Right cardiac atrium (tissue), 5 donors: Measurements from ENCODE around the gene S100A3. TPM values are rescaled to one million over a fixed set of nuclear protein-coding genes. Genes with fewer than 3 reads are reported as not detected.

Source experiments
- ATAC-seq, 2 donors: fragments of 200-7000 bp; cut with Tn5 transposase; one replicate each; pipeline versions ENCODE4 v1.8.0 to v1.9.1; 2020; ENCODE audit warnings: moderate library complexity in 2 of 2, mild to moderate bottlenecking in 1 of 2
- DNase-seq, 3 donors: peaks; one replicate each; pipeline ENCODE4 v3.0.0-alpha.2; 2020
- H3K27ac ChIP-seq: one replicate; pipeline ENCODE4 v1.5.1; 2013; ENCODE audit warnings: mild to moderate bottlenecking, low read length, control low read depth, moderate library complexity
- H3K27me3 ChIP-seq: one replicate; pipeline ENCODE4 v1.6.1; 2013; ENCODE audit not compliant: control insufficient read depth, insufficient read depth
- H3K4me1 ChIP-seq: one replicate; pipeline ENCODE4 v1.6.1; 2013; ENCODE audit warnings: low read length; ENCODE audit not compliant: control insufficient read depth, insufficient read depth
- H3K4me3 ChIP-seq: one replicate; pipeline ENCODE4 v1.5.1; 2013; ENCODE audit warnings: low read length, control low read depth
- H3K9me3 ChIP-seq: one replicate; pipeline ENCODE4 v1.6.1; 2013; ENCODE audit warnings: low read length; ENCODE audit not compliant: control insufficient read depth
- WGBS: extraction: QIAGEN DNeasy Blood & Tissue Kit; methylation state at CpG from one replicate; pipeline ENCODE4 v1.1.7; 2013; 5-methylcytosine and 5-hydroxymethylcytosine counted together
- intact Hi-C, 4 donors: fragments of 100-400 bp; cut with DNase I; formaldehyde crosslinking; loops; one replicate each; pipeline versions ENCODE4 v1.11.0 to v1.14.0; 2022 to 2023
- polyA plus RNA-seq: library from polyadenylated mRNA; stranded (reverse); fragments of 200-250 nt; gene quantifications from one replicate; pipeline ENCODE4 v1.2.3, GENCODE V29; 2013
- total RNA-seq, 4 donors: library from RNA; stranded (reverse); fragmentation: NEBNext Ultra II Directional; extraction: Animal tissue kit (Norgen Biotek cat#: 25700); gene quantifications; one replicate each; pipeline ENCODE4 v1.2.1, GENCODE V29; 2021
- donor health status: healthy with polysubstance abuse.
- donor health status: DM: no; HTN: yes; CAD: no.
- donor health status: DM: no; HTN: no; CAD: no.
- donor health status: DM: no; HTN: yes; CAD: no; lungs with severe emphysema.
- donor health status: DM: yes; HTN: yes; CAD: no.

S100A3 gene
- total and polyA plus RNA-seq, 5 donors = 0.54 to 2.0 (median 1.3) TPM

GRCh38 chr1:153507926-153508583 is 41.0 kb downstream of the S100A3 start:
- DNase-seq = no peak
- ATAC-seq = no peak
- intact Hi-C loops = no loop called here

GRCh38 chr1:153506831-153507413 is 42.1 kb downstream of the S100A3 start:
- H3K4me1 ChIP-seq = peaks cover 3% of the 10 kb centered on the region
- no peaks in the 10 kb centered on the region for H3K9me3 ChIP-seq
- peak overlapping the region; percentile 93 for H3K27ac ChIP-seq
- WGBS = 38% methylated on average over 7 of the region's 7 CpGs
- no peaks in the 10 kb centered on the region for H3K27me3 ChIP-seq
- intact Hi-C loops = no loop called here
- DNase-seq = peak; percentile 91 to 94 (median 93)
- H3K4me3 ChIP-seq = no peak overlapping the region
- ATAC-seq = peak; percentile 89 to 92

More at GRCh38 chr1:153507926-153508583, 41.0 kb downstream of the S100A3 start:
- Histone ChIP-seq H3K27me3 (no peaks in the 10 kb centered on the region), H3K27ac (no peak overlapping the region), H3K4me1 (peaks cover 3% of the 10 kb centered on the region), H3K9me3 (no peaks in the 10 kb centered on the region), H3K4me3 (no peak overlapping the region)
- WGBS = 87% methylated on average over 11 of the region's 11 CpGs

GRCh38 chr1:153506386-153506785 is 42.7 kb downstream of the S100A3 start:
- no peaks in the 10 kb centered on the region for H3K9me3 ChIP-seq
- no peak overlapping the region for H3K4me3 ChIP-seq
- 70% methylated on average over 5 of the region's 5 CpGs for WGBS
- intact Hi-C loops = no loop called here
- ATAC-seq = peak; percentile 9 to 13
- no peaks in the 10 kb centered on the region for H3K27me3 ChIP-seq
- peak overlapping the region; percentile 93 for H3K27ac ChIP-seq
- peaks cover 3% of the 10 kb centered on the region for H3K4me1 ChIP-seq
- DNase-seq = peak in 2 of 3 donors; percentile 39 to 74

GRCh38 chr1:153505576-153505975 is 43.5 kb downstream of the S100A3 start:
- Histone ChIP-seq H3K27me3 (no peaks in the 10 kb centered on the region), H3K4me1 (peaks cover 3% of the 10 kb centered on the region), H3K9me3 (no peaks in the 10 kb centered on the region), H3K27ac (no peak overlapping the region), H3K4me3 (no peak overlapping the region)
- DNase-seq = no peak
- ATAC-seq = no peak
- intact Hi-C loops = no loop called here
- 85% methylated on average over 1 of the region's 1 CpG for WGBS

- Histone ChIP-seq H3K4me3 (no peak overlapping the region), H3K4me1 (peaks cover 3% of the 10 kb centered on the region), H3K27ac (no peak overlapping the region), H3K27me3 (no peaks in the 10 kb centered on the region), H3K9me3 (no peaks in the 10 kb centered on the region)
- ATAC-seq (no peak), DNase-seq (no peak)
- intact Hi-C loops = no loop called here
- 80% methylated on average over 3 of the region's 3 CpGs for WGBS
Observed at GRCh38 chr1:153503766-153504165, 45.3 kb downstream of the S100A3 start.

- H3K9me3 ChIP-seq = no peaks in the 10 kb centered on the region
- ATAC-seq (no peak), DNase-seq (no peak)
- 12% methylated on average over 2 of the region's 2 CpGs for WGBS
- no peaks in the 10 kb centered on the region for H3K4me1 ChIP-seq
- H3K4me3 ChIP-seq = no peak overlapping the region
- no peaks in the 10 kb centered on the region for H3K27me3 ChIP-seq
- H3K27ac ChIP-seq = no peak overlapping the region
- intact Hi-C loops = loop anchor here in 1 of 4 donors (5.0 kb wide), 1 partner anchor 146 kb away; no protein-coding TSS in a partner anchor
Observed at GRCh38 chr1:153498746-153499145, 50.3 kb downstream of the S100A3 start.

Other genes starting within 250 kb of the S100A3 start
- gene PGLYRP3, start 236.3 kb downstream of the S100A3 start, total RNA-seq = not detected
- gene PGLYRP3, start 236.3 kb downstream of the S100A3 start, polyA plus RNA-seq = not detected
- gene PGLYRP4, start 200.4 kb downstream of the S100A3 start, total RNA-seq = not detected
- not detected for gene PGLYRP4, start 200.4 kb downstream of the S100A3 start, polyA plus RNA-seq
- 100 to 1,000 TPM in 3 of 4 donors, 10 to 100 TPM in 1; 48.6 to 167 (median 142) TPM for gene S100A9, start 191.4 kb downstream of the S100A3 start, total RNA-seq
- gene S100A9, start 191.4 kb downstream of the S100A3 start, polyA plus RNA-seq = 69.9 TPM
- 1 to 10 TPM in 3 of 4 donors, under 1 TPM in 1; 0.68 to 2.6 (median 2.0) TPM for gene S100A12, start 173.6 kb downstream of the S100A3 start, total RNA-seq
- gene S100A12, start 173.6 kb downstream of the S100A3 start, polyA plus RNA-seq = 1.9 TPM
- gene S100A8, start 158.2 kb downstream of the S100A3 start, total RNA-seq = 10 to 100 TPM; 27.5 to 98.1 (median 66.9) TPM
- gene S100A8, start 158.2 kb downstream of the S100A3 start, polyA plus RNA-seq = 42.3 TPM
- gene S100A7A, start 132.7 kb downstream of the S100A3 start, total RNA-seq = not detected
- gene S100A7A, start 132.7 kb downstream of the S100A3 start, polyA plus RNA-seq = not detected
- not detected for gene S100A7, start 88.6 kb downstream of the S100A3 start, total RNA-seq
- not detected for gene S100A7, start 88.6 kb downstream of the S100A3 start, polyA plus RNA-seq
- gene S100A6, start 13.3 kb downstream of the S100A3 start, total RNA-seq = 100 to 1,000 TPM; 334 to 461 (median 411) TPM
- 819 TPM for gene S100A6, start 13.3 kb downstream of the S100A3 start, polyA plus RNA-seq
- not detected for gene S100A5, start 8.3 kb downstream of the S100A3 start, total RNA-seq
- gene S100A5, start 8.3 kb downstream of the S100A3 start, polyA plus RNA-seq = not detected
- gene S100A4, start 3.5 kb downstream of the S100A3 start, total RNA-seq = 100 to 1,000 TPM in 3 of 4 donors, 10 to 100 TPM in 1; 95.9 to 243 (median 148) TPM
- gene S100A4, start 3.5 kb downstream of the S100A3 start, polyA plus RNA-seq = 329 TPM
- gene S100A2, start 16.6 kb upstream of the S100A3 start, total RNA-seq = 1 to 10 TPM in 1 of 4 donors, under 1 TPM in 3; 0.92 to 1.2 (median 0.97) TPM
- gene S100A2, start 16.6 kb upstream of the S100A3 start, polyA plus RNA-seq = 3.7 TPM
- gene S100A16, start 63.9 kb upstream of the S100A3 start, total RNA-seq = 10 to 100 TPM; 42.6 to 56.1 (median 44.3) TPM
- 73.9 TPM for gene S100A16, start 63.9 kb upstream of the S100A3 start, polyA plus RNA-seq
- 1 to 10 TPM; 2.5 to 5.6 (median 3.8) TPM for gene S100A14, start 67.1 kb upstream of the S100A3 start, total RNA-seq
- gene S100A14, start 67.1 kb upstream of the S100A3 start, polyA plus RNA-seq = 4.3 TPM
- gene S100A13, start 78.2 kb upstream of the S100A3 start, total RNA-seq = 100 to 1,000 TPM; 183 to 265 (median 220) TPM
- gene S100A13, start 78.2 kb upstream of the S100A3 start, polyA plus RNA-seq = 295 TPM
- 1,000 to 10,000 TPM; 1,233 to 1,764 (median 1,522) TPM for gene S100A1, start 79.2 kb upstream of the S100A3 start, total RNA-seq
- 2,571 TPM for gene S100A1, start 79.2 kb upstream of the S100A3 start, polyA plus RNA-seq
- 10 to 100 TPM; 56.1 to 75.3 (median 66.1) TPM for gene CHTOP, start 84.8 kb upstream of the S100A3 start, total RNA-seq
- gene CHTOP, start 84.8 kb upstream of the S100A3 start, polyA plus RNA-seq = 65.0 TPM
- gene SNAPIN, start 109.4 kb upstream of the S100A3 start, total RNA-seq = 10 to 100 TPM; 42.8 to 66.3 (median 53.7) TPM
- gene SNAPIN, start 109.4 kb upstream of the S100A3 start, polyA plus RNA-seq = 75.4 TPM
- gene ILF2, start 121.7 kb upstream of the S100A3 start, total RNA-seq = 10 to 100 TPM; 66.9 to 85.0 (median 70.2) TPM
- 45.6 TPM for gene ILF2, start 121.7 kb upstream of the S100A3 start, polyA plus RNA-seq
- gene NPR1, start 129.4 kb upstream of the S100A3 start, total RNA-seq = 10 to 100 TPM; 21.2 to 31.2 (median 25.5) TPM
- 26.0 TPM for gene NPR1, start 129.4 kb upstream of the S100A3 start, polyA plus RNA-seq
- 10 to 100 TPM; 30.6 to 41.8 (median 33.7) TPM for gene INTS3, start 178.8 kb upstream of the S100A3 start, total RNA-seq
- gene INTS3, start 178.8 kb upstream of the S100A3 start, polyA plus RNA-seq = 26.4 TPM
- gene SLC27A3, start 226.1 kb upstream of the S100A3 start, total RNA-seq = 10 to 100 TPM; 16.9 to 22.0 (median 20.1) TPM
- 26.5 TPM for gene SLC27A3, start 226.1 kb upstream of the S100A3 start, polyA plus RNA-seq